ACC112 (cell line): Measurements from ENCODE around the gene CFAP221.

Source experiments
- H2AFZ ChIP-seq: fragments of 200-600 bp; sonication (generic); one replicate; pipeline ENCODE4 v1.6.0; 2017; ENCODE audit warnings: antibody characterized with exemption, low read length; ENCODE audit not compliant: unreplicated experiment
- H3K27ac ChIP-seq: fragments of 200-600 bp; sonication (generic); 2 replicates; pipeline ENCODE4 v1.5.1; 2014; ENCODE audit warnings: low read depth, mild to moderate bottlenecking, antibody characterized with exemption, low read length, moderate library complexity
- H3K27me3 ChIP-seq: fragments of 200-600 bp; sonication (generic); 2 replicates; pipeline ENCODE4 v1.6.1; 2014; ENCODE audit warnings: mild to moderate bottlenecking, antibody characterized with exemption, low read length, moderate library complexity, mixed read lengths; ENCODE audit not compliant: insufficient read depth
- H3K36me3 ChIP-seq: fragments of 200-600 bp; sonication (generic); 2 replicates; pipeline ENCODE4 v1.6.1; 2016; ENCODE audit warnings: mild to moderate bottlenecking, antibody characterized with exemption, low read length, moderate library complexity, mixed read lengths; ENCODE audit not compliant: insufficient read depth
- H3K4me1 ChIP-seq: fragments of 200-600 bp; sonication (generic); one replicate; pipeline ENCODE4 v1.6.1; 2016; ENCODE audit warnings: low read length, mixed read lengths; ENCODE audit not compliant: insufficient read depth, unreplicated experiment, control insufficient read depth
- H3K4me3 ChIP-seq: fragments of 200-600 bp; sonication (generic); 2 replicates; pipeline ENCODE4 v1.5.1; 2014; ENCODE audit warnings: mild to moderate bottlenecking, low read depth, low read length
- H3K79me2 ChIP-seq: fragments of 200-600 bp; sonication (generic); one replicate; pipeline ENCODE4 v1.6.0; 2016; ENCODE audit warnings: low read length; ENCODE audit not compliant: control insufficient read depth, unreplicated experiment, insufficient read depth

The CFAP221 gene

DNA sequence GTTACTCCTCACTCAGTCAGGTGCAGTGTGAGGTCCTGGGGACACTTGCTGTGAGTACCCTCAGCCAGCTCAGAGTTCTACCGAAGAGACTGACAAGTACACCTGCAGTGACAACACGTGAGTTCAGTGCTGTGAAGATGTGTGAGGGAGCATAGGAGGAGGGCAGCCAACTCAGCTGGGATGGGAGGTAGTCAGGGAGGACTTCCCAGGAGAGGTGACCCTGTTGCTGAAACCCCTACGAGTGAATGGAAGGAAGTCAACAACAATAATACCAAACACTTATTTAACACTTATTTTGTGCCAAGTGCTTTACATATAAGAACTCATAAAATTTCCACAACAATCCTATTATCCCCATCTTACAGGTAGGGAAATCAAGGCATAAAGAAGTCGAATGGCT lies 145.0 kb downstream of the CFAP221 start:
- Histone ChIP-seq H2AFZ (no peak overlapping the region), H3K4me1 (peaks cover 4% of the 10 kb centered on the region), H3K36me3 (no peaks in the 10 kb centered on the region), H3K79me2 (no peaks in the 10 kb centered on the region), H3K27me3 (no peaks in the 10 kb centered on the region), H3K4me3 (no peak overlapping the region), H3K27ac (no peak overlapping the region)

DNA sequence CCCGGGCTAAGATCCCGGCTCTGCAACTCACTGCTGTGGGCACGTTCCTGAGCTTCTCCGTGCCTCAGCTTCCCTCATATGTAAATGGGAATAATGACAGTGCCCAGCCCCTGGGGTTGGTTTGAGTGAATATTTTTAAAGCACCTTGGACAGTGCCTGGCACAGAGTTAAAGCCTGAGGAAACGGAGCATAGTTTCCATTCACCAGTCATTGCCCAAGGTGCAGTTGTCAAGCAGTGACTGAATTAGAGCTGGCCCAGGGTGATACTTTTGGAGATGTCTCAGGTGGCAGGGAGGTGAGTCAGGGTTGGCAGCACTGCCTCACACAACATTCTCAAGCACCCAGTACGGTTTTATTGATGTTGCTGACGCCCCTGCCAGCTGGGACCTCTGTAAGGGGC lies 146.9 kb downstream of the CFAP221 start:
- Histone ChIP-seq H2AFZ (no peak overlapping the region), H3K4me3 (no peak overlapping the region), H3K79me2 (no peaks in the 10 kb centered on the region), H3K27ac (no peak overlapping the region), H3K36me3 (no peaks in the 10 kb centered on the region), H3K27me3 (no peaks in the 10 kb centered on the region), H3K4me1 (no peaks in the 10 kb centered on the region)

DNA sequence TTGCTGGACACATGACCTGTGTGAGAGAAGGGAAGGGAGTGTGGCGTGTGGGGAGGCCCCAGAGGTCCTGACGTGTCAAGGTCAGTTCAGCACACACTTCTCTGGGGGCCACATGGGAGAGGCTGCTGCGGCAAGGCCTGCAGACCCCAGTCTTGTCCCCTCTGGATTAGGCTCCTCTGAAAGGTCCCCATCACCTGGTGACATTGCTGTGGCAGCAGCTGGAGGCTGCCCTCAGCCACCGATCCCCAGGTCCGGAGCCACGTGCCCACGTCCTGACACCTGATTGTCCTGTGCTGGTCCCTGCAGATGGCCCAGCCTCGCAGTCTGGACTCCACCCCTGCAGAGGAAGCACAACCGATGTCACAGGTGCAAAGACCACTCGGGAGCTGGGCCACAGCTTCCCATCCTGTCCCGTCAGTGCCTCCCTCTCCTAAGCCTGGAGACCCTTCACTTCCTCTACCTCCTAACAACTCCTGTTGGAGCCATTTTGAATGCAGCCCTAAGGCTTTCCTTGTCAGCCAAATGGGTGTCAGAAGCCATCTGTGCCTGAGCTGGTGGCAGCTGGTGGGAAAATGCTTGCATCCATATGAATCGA lies 147.5 kb downstream of the CFAP221 start:
- H3K4me1 ChIP-seq: no peaks in the 10 kb centered on the region
- no peak overlapping the region for H3K27ac ChIP-seq
- H2AFZ ChIP-seq: no peak overlapping the region
- H3K79me2 ChIP-seq: no peaks in the 10 kb centered on the region
- H3K27me3 ChIP-seq: no peaks in the 10 kb centered on the region
- no peak overlapping the region for H3K4me3 ChIP-seq
- no peaks in the 10 kb centered on the region for H3K36me3 ChIP-seq

DNA sequence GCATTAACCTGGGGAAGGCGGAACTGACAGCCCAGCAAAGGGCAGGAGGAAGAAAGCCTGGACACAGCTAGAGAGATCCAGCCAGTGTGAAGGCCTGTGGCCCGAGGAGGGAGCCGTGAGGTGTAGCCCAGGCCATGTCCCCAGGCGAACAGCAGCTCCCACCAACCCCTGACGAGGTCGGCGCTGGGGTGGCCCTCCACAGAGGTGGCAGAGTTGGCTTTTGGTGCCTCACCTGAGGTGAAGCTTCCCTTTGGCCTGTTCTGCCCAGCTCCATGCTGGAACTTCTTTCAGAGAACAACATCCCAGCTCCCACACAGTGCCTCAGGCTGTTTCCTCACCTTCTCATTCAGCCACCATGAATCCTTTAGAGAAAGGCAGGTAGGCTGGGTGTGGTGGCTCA lies 148.1 kb downstream of the CFAP221 start:
- Histone ChIP-seq H3K4me3 (no peak overlapping the region), H3K27ac (no peak overlapping the region), H3K4me1 (no peaks in the 10 kb centered on the region), H2AFZ (no peak overlapping the region), H3K36me3 (no peaks in the 10 kb centered on the region), H3K79me2 (no peaks in the 10 kb centered on the region), H3K27me3 (no peaks in the 10 kb centered on the region)

DNA sequence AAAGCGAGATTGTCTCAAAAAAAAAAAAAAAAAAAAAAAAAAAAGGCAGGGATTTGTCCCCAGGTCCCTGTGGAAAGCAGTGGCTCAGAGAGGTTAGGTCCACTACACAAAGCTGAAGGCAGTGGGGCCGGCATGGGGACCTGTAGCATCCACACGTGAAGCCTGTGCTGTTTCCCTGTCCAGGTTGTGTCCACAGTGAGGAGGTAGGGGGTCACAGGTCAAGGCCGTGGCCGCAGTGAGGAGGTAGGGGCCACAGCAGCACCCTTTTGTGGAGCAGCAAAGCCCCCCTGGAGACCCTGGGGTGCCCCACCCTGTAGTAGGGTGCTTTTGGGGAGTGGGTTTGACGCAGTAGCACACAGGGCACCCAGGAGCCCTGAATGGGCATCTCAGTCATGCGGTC lies 148.7 kb downstream of the CFAP221 start:
- Histone ChIP-seq H2AFZ (no peak overlapping the region), H3K27me3 (no peaks in the 10 kb centered on the region), H3K4me1 (no peaks in the 10 kb centered on the region), H3K79me2 (no peaks in the 10 kb centered on the region), H3K27ac (no peak overlapping the region), H3K4me3 (no peak overlapping the region), H3K36me3 (no peaks in the 10 kb centered on the region)

DNA sequence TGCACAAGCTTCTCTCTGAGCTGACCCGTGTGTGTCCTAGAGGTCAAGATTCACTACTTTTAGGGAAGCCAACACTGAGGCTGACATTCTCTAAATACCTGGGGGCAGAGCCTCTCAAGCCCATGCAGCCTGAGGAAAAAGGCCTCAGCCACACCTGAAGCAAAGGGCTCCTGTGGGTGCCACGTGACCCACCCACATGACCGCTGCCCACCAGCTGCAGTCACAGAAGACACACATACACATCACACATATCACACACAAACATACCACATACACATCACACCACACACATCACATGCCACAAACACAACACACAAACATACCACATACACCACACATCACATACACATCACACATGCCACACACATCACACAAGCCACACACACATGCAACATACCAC lies 149.3 kb downstream of the CFAP221 start:
- Histone ChIP-seq H3K27ac (no peak overlapping the region), H3K27me3 (no peaks in the 10 kb centered on the region), H3K4me1 (no peaks in the 10 kb centered on the region), H3K36me3 (no peaks in the 10 kb centered on the region), H3K79me2 (no peaks in the 10 kb centered on the region), H3K4me3 (no peak overlapping the region), H2AFZ (no peak overlapping the region)

DNA sequence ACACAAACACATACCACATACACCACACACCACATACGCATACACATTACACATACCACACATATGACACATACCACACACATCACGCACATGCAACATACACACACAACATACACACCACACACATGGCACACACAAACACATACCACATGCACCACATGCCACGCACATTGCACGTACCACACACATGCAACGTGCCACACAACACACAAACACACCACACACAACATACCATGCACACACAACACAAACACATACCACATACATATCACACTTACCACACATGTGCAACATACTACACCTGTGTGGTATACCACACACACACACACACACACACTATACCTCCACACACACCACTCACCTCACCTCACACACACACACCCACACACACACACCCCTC lies 149.7 kb downstream of the CFAP221 start:
- Histone ChIP-seq H2AFZ (no peak overlapping the region), H3K27me3 (no peaks in the 10 kb centered on the region), H3K4me3 (no peak overlapping the region), H3K36me3 (no peaks in the 10 kb centered on the region), H3K4me1 (no peaks in the 10 kb centered on the region), H3K79me2 (no peaks in the 10 kb centered on the region), H3K27ac (no peak overlapping the region)

DNA sequence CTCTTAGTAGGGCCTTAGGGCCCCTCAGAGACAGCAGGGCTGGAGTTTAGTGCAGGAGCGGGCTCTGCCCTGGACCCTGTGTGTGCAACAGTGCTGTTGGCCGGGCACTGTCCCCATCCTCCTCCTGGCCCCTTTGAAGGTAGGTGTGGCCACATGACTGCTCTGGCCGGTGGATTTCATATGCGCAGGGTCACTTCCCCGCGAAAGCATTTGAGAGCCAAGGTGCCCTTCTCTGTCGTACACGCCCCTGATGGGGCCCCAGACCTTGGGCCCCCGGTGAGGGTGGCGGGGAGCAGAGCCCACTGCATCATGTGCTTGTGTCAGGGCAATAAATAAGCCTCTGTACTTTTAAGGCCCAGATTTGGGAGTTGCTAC lies 150.2 kb downstream of the CFAP221 start:
- no peak overlapping the region for H3K4me3 ChIP-seq
- no peak overlapping the region for H3K27ac ChIP-seq
- no peaks in the 10 kb centered on the region for H3K79me2 ChIP-seq
- H3K27me3 ChIP-seq: no peaks in the 10 kb centered on the region
- no peak overlapping the region for H2AFZ ChIP-seq
- no peaks in the 10 kb centered on the region for H3K4me1 ChIP-seq
- H3K36me3 ChIP-seq: no peaks in the 10 kb centered on the region

DNA sequence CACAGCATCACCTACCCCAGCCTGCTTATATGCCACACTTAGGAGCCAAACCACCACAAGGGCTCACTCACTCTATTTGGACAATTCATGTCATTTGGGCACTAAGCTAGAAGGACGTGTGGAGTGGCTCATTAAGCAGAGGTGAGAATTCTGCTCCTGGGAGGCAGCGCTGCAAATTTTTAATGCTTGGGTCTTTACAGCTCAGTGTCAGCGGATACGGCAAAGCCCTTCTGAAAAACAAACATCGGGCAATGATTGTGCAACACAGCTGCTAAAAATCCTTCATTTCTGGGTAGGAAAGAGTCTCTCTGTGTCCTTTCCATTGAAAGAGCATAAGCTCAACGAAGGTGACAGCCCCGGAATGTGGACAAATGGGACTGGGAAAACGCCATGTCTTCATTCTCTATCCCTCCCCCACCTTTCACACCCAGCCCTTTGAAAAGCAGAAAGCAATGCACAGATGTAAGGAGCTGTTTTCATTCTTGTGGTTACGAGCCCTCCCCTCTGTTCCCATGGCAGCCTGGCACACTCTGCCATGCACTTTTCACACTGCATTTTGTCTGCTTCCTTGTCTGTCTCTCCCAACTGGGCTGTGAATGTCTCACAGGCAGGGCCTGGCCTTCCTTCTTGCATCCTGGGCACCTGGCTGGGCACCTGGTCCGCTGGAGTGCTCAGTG lies 150.7 kb downstream of the CFAP221 start:
- H3K36me3 ChIP-seq: no peaks in the 10 kb centered on the region
- no peaks in the 10 kb centered on the region for H3K27me3 ChIP-seq
- H3K27ac ChIP-seq: no peak overlapping the region
- no peaks in the 10 kb centered on the region for H3K4me1 ChIP-seq
- H2AFZ ChIP-seq: no peak overlapping the region
- H3K79me2 ChIP-seq: no peaks in the 10 kb centered on the region
- H3K4me3 ChIP-seq: no peak overlapping the region

DNA sequence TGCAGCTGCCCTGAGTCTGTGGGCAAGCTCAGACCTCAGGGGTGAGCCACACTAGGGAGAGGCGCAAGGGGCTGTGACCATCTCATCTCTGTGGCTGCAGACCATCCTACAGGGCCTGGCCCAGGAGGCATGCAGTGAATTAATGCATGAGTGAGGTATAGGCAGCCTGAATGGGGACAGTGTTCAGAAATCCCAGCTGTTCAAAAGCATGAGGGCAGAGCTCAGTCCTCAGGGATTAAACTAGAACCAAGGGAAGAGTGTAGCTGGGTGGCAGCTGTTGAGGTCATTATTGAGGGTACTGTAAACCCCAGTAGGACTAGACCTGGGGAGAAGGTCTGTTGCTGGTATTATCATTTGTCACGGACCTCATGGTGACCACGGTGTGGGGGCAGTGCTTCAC lies 151.8 kb downstream of the CFAP221 start:
- Histone ChIP-seq H3K79me2 (no peaks in the 10 kb centered on the region), H3K27me3 (no peaks in the 10 kb centered on the region), H3K36me3 (no peaks in the 10 kb centered on the region), H2AFZ (no peak overlapping the region), H3K4me1 (no peaks in the 10 kb centered on the region), H3K27ac (no peak overlapping the region), H3K4me3 (no peak overlapping the region)

DNA sequence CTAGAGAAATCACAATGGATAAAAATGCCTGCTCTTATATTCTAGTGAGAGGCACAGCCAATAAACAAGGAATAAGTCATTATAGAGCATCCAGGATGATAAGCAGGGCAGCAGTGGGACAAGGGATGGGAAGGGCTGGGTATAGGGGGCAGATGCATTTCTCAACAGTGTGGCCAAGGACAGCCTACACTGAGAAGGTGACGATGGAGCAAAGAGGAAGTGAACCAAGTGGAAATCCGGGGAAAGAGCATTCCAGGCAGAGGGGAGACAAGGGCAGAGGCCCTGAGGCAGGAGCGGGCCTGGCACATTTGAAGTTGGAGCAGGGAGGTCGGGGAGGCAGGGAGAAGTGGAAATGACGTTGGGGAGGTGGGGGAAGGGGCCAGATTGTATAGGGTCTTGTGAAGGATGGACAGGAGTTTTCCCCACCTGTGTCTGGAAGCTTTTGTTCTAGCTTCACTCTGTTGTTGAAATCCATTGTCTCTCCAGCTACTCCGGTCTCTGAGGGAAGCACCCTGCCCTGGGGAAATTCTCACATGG lies 152.3 kb downstream of the CFAP221 start:
- H3K36me3 ChIP-seq: no peaks in the 10 kb centered on the region
- no peak overlapping the region for H3K4me3 ChIP-seq
- H2AFZ ChIP-seq: no peak overlapping the region
- no peaks in the 10 kb centered on the region for H3K27me3 ChIP-seq
- H3K79me2 ChIP-seq: no peaks in the 10 kb centered on the region
- no peaks in the 10 kb centered on the region for H3K4me1 ChIP-seq
- no peak overlapping the region for H3K27ac ChIP-seq
